GM12872 (cell line): ENCODE results near the gene APOL3.

Experiments
- TF ChIP-seq, protein P1 (sequence below): IDR thresholded peaks from 3 replicates; pipeline ENCODE4 v1.5.1; 2011; ENCODE audit warnings: low read depth, mild to moderate bottlenecking, low read length, moderate library complexity; ENCODE audit not compliant: insufficient read depth

The APOL3 gene

DNA sequence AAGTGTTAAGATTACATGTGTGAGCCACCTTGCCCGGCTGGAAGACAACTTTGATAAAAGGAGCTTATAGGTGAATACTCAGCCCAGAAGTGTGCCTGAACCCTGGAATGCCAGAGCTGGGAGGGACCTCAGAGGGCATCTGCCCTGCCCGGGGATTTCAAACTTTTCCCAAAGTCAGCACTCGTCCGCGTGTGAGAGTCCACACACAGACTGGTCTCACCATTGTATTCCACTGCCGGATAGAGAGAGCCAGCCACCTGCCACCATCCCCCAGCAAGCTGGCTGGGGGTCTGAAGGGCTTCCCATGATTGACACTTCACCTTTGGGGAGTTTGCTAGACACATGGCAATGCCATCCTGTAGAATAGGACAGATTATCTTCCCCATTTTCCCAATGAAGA is 49.2 kb downstream of the APOL3 start:
- TF ChIP-seq, protein P1, sequence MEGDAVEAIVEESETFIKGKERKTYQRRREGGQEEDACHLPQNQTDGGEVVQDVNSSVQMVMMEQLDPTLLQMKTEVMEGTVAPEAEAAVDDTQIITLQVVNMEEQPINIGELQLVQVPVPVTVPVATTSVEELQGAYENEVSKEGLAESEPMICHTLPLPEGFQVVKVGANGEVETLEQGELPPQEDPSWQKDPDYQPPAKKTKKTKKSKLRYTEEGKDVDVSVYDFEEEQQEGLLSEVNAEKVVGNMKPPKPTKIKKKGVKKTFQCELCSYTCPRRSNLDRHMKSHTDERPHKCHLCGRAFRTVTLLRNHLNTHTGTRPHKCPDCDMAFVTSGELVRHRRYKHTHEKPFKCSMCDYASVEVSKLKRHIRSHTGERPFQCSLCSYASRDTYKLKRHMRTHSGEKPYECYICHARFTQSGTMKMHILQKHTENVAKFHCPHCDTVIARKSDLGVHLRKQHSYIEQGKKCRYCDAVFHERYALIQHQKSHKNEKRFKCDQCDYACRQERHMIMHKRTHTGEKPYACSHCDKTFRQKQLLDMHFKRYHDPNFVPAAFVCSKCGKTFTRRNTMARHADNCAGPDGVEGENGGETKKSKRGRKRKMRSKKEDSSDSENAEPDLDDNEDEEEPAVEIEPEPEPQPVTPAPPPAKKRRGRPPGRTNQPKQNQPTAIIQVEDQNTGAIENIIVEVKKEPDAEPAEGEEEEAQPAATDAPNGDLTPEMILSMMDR = no peak

DNA sequence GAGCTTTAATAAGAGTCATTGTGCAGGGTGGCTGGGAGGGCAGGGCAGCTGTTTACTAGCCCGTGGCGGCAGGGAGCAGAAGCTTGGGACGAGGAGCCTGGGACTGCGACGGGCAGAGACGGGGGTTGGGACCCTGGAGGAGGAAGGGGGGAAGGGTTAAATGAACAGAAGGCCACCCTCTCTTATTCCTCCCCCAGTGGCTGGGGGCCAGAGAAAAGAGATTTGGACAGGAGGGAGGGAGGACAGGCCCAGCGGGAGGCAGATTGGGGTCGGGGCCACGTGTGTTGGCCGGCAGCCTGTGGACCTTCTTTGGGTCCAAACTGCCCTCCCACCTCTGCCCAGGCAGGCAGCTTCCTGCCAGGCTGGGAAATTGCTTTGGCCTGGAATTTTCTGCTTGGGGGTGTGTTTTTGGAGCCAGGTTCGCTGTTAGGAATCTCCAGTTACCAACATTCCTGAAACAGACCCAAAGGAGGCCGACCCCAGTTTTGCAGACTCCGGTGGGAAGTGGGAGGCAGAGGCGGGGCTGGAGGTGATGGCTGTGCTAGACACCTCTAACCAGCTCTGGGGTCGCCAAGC is 50.2 kb downstream of the APOL3 start:
- TF ChIP-seq, protein P1 = no peak

DNA sequence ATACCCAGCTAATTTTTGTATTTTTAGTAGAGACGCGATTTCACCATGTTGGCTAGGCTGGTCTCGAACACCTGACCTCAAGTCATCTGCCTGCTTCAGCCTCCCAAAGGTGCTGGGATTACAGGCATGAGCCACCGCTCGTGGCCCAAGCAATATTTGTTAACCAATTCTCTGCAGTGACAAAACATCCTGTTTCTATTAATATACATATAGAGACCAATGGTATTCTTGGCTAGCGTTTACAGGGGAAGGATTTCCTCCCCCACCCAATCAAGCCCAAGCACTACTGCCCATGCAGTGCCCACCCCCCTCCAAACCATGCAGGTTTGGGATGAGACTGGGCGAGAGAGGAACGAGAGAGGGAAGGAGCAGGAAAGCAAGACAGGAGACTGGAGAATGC is 53.1 kb downstream of the APOL3 start:
- TF ChIP-seq, protein P1 = no peak

DNA sequence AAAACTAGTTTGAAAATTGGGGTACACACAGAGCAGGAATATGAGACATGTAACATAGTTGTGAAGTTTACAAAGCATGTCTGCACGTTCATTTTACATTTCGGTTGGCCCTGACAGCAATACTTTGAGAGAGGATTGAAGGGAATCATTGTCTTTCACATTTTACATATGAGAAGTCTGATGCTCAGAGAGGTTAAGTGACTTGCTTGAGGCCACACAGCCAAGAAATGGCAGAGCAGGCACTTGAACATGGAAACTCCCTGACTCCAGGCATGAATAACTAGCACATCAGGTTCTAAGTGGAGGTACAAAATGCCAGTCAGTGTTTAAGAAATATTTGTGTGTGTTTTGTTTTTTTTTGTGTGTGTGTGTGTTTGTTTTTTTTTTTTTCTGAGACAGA is 53.6 kb downstream of the APOL3 start:
- TF ChIP-seq, protein P1 = no peak

DNA sequence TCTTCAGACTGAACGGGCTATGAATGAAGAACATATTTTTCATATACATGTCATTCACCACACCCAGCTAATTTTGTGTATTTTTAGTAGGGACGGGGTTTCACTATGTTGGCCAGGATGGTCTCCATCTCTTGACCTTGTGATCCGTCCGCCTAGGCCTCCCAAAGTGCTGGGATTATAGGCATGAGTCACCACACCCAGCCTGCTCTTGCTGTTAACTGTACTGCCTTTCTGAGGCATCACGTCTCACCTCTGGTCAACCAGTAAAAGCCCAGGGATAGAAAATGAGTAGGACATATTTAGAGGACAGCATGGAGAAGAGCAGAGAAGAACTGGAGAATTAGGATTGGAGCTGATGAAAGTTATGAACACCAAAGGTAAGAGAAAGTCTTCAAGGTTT is 55.6 kb downstream of the APOL3 start:
- TF ChIP-seq, protein P1 = no peak

DNA sequence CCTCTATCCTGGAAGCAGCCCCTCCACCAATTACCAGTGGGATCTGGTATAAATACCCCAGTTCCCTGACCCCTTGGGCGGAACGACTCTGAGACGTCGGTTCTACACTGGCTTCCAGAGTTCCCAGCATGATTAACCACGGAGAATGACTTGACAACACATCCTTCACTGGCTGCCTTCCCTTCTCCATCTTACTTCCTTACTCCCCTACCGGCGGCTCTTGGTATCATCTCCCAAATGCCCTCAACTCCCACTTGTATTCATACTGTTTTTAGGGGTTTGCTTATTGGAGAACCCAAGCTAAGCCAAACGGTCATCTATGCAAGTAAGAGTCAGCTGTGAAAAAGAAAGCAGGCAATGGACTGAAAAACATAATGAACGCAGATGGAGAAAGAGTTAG is 56.1 kb downstream of the APOL3 start:
- TF ChIP-seq, protein P1 = no peak

DNA sequence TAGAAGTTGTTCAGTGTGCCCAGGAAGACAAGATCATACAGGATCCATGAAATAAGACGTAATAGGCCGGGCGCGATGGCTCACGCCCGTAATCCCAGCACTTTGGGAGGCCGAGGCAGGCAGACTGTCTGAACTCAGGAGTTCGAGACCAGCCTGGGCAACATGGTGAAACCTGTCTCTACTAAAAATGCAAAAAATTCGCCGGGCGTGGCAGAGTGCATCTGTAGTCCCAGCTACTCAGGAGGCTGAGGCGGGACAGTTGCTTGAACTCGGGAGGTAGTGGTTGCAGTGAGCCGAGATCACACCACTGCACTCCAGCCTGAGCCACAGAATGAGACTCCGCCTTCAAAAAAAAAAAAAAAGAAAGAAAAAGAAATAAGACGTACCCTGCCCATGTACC is 56.7 kb downstream of the APOL3 start:
- TF ChIP-seq, protein P1 = no peak
